NT2/D1 (cell line): ENCODE measurements around the gene SMIM7.

Source experiments
- SUZ12 ChIP-seq: IDR thresholded peaks from 2 replicates; pipeline ENCODE4 v1.6.1; 2011; ENCODE audit not compliant: insufficient read length, insufficient read depth; ENCODE audit errors: extremely low read depth
- YY1 ChIP-seq: IDR thresholded peaks from 2 replicates; pipeline ENCODE4 v1.6.1; 2011; ENCODE audit not compliant: insufficient read length, insufficient read depth
- ZNF274 ChIP-seq: IDR thresholded peaks from 2 replicates; pipeline ENCODE4 v1.6.1; 2011; ENCODE audit warnings: mild to moderate bottlenecking, low read depth, low read length

DNA sequence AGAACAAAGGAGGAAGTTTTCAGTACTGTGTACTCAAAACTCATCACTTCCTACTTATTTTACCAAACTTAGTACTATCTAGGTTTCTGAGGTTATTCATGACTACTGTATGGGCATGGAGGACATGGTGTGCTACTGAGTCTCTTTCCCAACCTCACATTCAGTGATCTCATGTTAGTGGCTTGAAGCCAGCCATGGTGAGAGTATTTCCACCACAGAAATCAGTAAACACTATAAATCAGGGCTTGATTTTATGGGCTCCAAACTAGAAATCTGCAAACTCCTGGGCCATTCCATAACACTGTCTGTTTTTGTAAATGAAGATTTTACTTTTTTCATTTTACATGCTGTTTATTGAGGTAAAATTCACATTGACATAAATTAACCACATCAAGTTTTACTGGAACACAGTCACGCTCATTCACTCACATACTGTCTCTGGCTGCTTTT, 51.6 kb downstream of the SMIM7 start:
- no peak for TF ChIP-seq SUZ12
- TF ChIP-seq YY1 = no peak
- no peak for TF ChIP-seq ZNF274
